ENCODE results near the gene GIT1. TPM values are rescaled to one million over a fixed set of nuclear protein-coding genes. Genes with fewer than 3 reads are reported as not detected.

The GIT1 gene
- total and polyA plus RNA-seq, 11 donors = 23.0 to 52.9 (median 31.4) TPM

DNA sequence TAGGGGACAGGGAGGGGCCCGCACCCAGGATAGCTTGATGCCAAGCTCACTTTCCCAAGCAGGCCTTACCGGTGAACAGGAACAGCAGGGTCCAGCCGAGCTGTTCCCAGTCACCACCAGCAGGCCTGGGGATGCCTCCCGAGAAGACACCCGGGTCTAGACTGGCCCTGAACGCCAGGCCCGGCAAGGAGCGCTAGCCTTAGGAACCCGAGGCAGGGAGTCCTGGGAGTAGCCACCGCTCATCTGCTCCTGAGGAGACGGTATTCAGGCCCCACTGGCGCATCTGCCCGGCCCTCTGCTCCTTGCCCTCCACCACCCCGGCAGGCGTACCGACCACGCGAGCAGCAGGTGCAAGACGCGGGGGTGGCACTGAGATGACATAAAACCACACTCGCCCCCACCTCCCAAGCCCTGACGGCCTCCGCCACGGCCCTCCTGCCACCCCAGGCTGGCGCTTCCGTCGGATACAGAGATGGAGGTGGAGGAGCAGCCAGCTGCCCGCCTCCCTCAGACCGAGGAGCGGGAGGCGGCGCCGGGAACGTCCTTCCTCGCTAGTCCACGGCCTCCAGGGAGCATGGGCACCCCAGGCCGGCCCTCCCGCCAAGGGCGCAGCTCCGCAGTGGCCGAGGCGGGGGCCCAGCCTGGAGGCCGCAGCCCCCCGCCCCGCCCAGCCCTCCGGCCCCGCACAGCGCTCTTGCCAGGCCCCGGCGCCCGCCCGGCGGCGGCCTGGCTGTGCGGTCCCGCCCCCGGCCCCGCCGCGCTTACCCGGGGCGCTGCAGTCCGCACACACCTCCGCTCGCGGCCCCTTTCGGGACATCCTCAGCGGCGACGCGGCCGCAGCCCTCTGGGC is 661 bp downstream of the GIT1 start:
- WGBS, 4 donors = 0 to 2% (median 1%) methylated on average over 18 to 72 of the region's 72 CpGs
- intact Hi-C loops (cut with DNase I) = loop anchor here in 3 of 10 donors (2.0 to 10.0 kb wide), 4 partner anchors 20 to 506 kb away; partner anchors contain the start of gene TP53I13 (in 1 of the 3)
- ATAC-seq (no peak), DNase-seq (peak in 3 of 5 donors; percentile 51 to 57 (median 54))
- Histone ChIP-seq H3K27ac (peak overlapping the region; percentile 84 to 97 (median 89)), H3K9me3 (no peaks in the 10 kb centered on the region), H3K4me3 (peak overlapping the region; percentile 59 to 98 (median 87)), H3K27me3 (no peaks in the 10 kb centered on the region), H3K4me1 (peaks cover 5 to 87% (median 74%) of the 10 kb centered on the region in 12 donors), H3K36me3 (no peaks in the 10 kb centered on the region)
- TF ChIP-seq POLR2A (IDR thresholded peaks at IDR 0.05) = no peak
- TF ChIP-seq, protein P1, sequence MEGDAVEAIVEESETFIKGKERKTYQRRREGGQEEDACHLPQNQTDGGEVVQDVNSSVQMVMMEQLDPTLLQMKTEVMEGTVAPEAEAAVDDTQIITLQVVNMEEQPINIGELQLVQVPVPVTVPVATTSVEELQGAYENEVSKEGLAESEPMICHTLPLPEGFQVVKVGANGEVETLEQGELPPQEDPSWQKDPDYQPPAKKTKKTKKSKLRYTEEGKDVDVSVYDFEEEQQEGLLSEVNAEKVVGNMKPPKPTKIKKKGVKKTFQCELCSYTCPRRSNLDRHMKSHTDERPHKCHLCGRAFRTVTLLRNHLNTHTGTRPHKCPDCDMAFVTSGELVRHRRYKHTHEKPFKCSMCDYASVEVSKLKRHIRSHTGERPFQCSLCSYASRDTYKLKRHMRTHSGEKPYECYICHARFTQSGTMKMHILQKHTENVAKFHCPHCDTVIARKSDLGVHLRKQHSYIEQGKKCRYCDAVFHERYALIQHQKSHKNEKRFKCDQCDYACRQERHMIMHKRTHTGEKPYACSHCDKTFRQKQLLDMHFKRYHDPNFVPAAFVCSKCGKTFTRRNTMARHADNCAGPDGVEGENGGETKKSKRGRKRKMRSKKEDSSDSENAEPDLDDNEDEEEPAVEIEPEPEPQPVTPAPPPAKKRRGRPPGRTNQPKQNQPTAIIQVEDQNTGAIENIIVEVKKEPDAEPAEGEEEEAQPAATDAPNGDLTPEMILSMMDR (IDR thresholded peaks at IDR 0.05) = no peak

DNA sequence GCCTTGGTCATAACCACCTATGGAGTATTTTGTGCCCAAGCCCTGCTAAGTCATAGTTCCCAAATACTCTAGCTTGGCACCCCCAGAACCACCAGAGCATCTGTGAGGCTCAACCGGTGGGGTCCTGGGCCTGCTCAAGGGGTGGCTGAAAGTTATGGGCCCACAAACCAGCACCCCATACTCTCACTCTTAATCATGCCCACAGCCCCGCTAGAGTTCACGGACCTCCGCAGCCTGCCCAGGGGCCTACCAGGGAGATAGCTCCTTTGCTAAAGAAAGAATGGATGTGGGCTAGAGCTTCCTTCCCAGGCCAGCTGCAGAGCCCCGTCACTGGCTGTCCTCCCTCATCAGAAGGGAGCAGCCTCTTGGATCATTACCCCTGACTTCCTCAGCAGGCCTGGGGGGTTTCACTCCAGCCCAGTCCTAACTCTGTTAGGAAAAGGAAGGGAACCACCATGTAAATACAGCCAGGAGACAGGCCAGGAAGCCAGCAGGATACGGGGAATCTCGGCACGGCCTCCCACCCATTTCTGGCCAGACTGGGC is 1.4 kb downstream of the GIT1 start:
- Histone ChIP-seq H3K9me3 (no peaks in the 10 kb centered on the region), H3K27ac (peak overlapping the region; percentile 84 to 97 (median 89)), H3K36me3 (peaks cover 0 to 5% (median under 1%) of the 10 kb centered on the region in 9 donors), H3K4me1 (peaks cover 5 to 90% (median 75%) of the 10 kb centered on the region in 12 donors), H3K4me3 (peak overlapping the region; percentile 59 to 98 (median 87)), H3K27me3 (no peaks in the 10 kb centered on the region)
- ATAC-seq (peak in 1 of 4 donors; percentile 5), DNase-seq (peak in 1 of 5 donors; percentile 28)
- TF ChIP-seq, protein P1 (IDR thresholded peaks at IDR 0.05) = no peak
- intact Hi-C loops (cut with DNase I) = loop anchor here in 3 of 10 donors (2.0 to 10.0 kb wide), 4 partner anchors 19 to 507 kb away; partner anchors contain the start of gene TP53I13 (in 1 of the 3)
- 16 to 27% (median 24%) methylated on average over 8 of the region's 8 CpGs for WGBS, 4 donors

DNA sequence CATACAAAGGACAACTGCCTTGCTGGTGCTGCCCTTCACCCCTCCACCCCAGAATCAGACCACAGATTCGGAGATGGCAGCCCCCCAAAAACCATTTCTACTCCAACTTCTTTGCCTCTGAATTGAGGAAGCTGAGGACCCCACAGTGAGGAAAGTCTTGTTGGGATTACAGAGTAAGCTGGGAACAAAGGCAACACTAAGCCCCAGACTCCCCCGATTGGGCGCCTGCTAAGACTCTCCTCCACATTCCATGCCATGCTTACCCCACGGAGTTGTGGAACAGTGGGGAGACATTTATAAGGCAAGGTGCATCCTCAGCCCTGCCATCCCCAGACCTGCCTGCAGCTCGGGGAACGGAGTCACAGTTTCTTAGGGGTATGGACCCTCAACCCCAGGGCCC is 1.9 kb downstream of the GIT1 start:
- intact Hi-C loops (cut with DNase I) = loop anchor here in 3 of 10 donors (5.0 to 10.0 kb wide), 3 partner anchors 57 to 507 kb away; no protein-coding TSS in a partner anchor
- no peaks in the 10 kb centered on the region for H3K9me3 ChIP-seq
- ATAC-seq (no peak), DNase-seq (peak in 2 of 5 donors; percentile 15 to 21)
- TF ChIP-seq, protein P1 (IDR thresholded peaks at IDR 0.05) = no peak
- TF ChIP-seq POLR2A (IDR thresholded peaks at IDR 0.05) = no peak
- WGBS, 4 donors = 68 to 79% (median 72%) methylated on average over 6 of the region's 6 CpGs
- H3K27me3 ChIP-seq = no peaks in the 10 kb centered on the region
- peaks cover 0 to 10% (median 6%) of the 10 kb centered on the region in 9 donors for H3K36me3 ChIP-seq
- peak overlapping the region in 11 of 12 donors; percentile 76 to 98 (median 88) for H3K4me3 ChIP-seq
- H3K27ac ChIP-seq = peak overlapping the region; percentile 11 to 97 (median 88)
- peaks cover 5 to 92% (median 73%) of the 10 kb centered on the region in 12 donors for H3K4me1 ChIP-seq

Data from heart left ventricle (tissue), 16 donors.